Osteoblast (primary cell): ENCODE data around the gene CD48. TPM values are rescaled to one million over a fixed set of nuclear protein-coding genes. Genes with fewer than 3 reads are reported as not detected.

ENCODE experiments used
- DNase-seq: peaks from one replicate; pipeline ENCODE4 v3.0.0; 2011; ENCODE audit warnings: low spot score, mixed read lengths; ENCODE audit not compliant: insufficient read length; ENCODE audit errors: missing footprints
- H2AFZ ChIP-seq: 2 replicates; pipeline ENCODE4 v1.6.0; 2011; ENCODE audit warnings: mild to moderate bottlenecking, low read length
- H3K27ac ChIP-seq: 2 replicates; pipeline ENCODE4 v1.5.1; 2011; ENCODE audit warnings: mild to moderate bottlenecking, low read depth, low read length, moderate library complexity
- H3K27me3 ChIP-seq: 2 replicates; pipeline ENCODE4 v1.6.0; 2012; ENCODE audit warnings: mild to moderate bottlenecking, control low read depth, inconsistent platforms, low read length, moderate library complexity; ENCODE audit not compliant: insufficient read depth
- H3K36me3 ChIP-seq: 2 replicates; pipeline ENCODE4 v1.5.1; 2011; ENCODE audit warnings: mild to moderate bottlenecking, low read length, control low read depth, moderate library complexity; ENCODE audit not compliant: insufficient read depth
- H3K4me1 ChIP-seq: 2 replicates; pipeline ENCODE4 v1.5.1; 2011; ENCODE audit warnings: mild to moderate bottlenecking, low read length, control low read depth, moderate library complexity; ENCODE audit not compliant: insufficient read depth
- H3K4me2 ChIP-seq: 2 replicates; pipeline ENCODE4 v1.6.0; 2011; ENCODE audit warnings: mild to moderate bottlenecking, low read length; ENCODE audit not compliant: insufficient read depth
- H3K4me3 ChIP-seq: fragments of 200-600 bp; sonication (generic); 3 replicates; pipeline ENCODE4 v1.5.1; 2012; ENCODE audit warnings: mild to moderate bottlenecking, low read length, inconsistent platforms; ENCODE audit not compliant: insufficient read depth
- H3K79me2 ChIP-seq: 2 replicates; pipeline ENCODE4 v1.6.0; 2012; ENCODE audit warnings: mild to moderate bottlenecking, low read length, control low read depth, inconsistent platforms; ENCODE audit not compliant: insufficient read depth
- H3K9me3 ChIP-seq: 2 replicates; pipeline ENCODE4 v1.5.1; 2011; ENCODE audit warnings: low read depth, low read length, control low read depth
- H4K20me1 ChIP-seq: 2 replicates; pipeline ENCODE4 v1.6.0; 2012; ENCODE audit warnings: mild to moderate bottlenecking, low read length, control low read depth; ENCODE audit not compliant: insufficient read depth
- total RNA-seq: library from RNA; depleted of rRNA; stranded (reverse); fragments of >200 nt; gene quantifications from 2 replicates; pipeline ENCODE4 v1.2.3, GENCODE V29; 2012
- TF ChIP-seq, protein P1 (sequence below): IDR thresholded peaks from 2 replicates; pipeline ENCODE4 v1.5.1; 2011; ENCODE audit warnings: mild to moderate bottlenecking, low read depth, low read length, moderate library complexity; ENCODE audit errors: extremely low read depth

Gene CD48
- total RNA-seq, 1 donor = under 0.01 TPM

DNA sequence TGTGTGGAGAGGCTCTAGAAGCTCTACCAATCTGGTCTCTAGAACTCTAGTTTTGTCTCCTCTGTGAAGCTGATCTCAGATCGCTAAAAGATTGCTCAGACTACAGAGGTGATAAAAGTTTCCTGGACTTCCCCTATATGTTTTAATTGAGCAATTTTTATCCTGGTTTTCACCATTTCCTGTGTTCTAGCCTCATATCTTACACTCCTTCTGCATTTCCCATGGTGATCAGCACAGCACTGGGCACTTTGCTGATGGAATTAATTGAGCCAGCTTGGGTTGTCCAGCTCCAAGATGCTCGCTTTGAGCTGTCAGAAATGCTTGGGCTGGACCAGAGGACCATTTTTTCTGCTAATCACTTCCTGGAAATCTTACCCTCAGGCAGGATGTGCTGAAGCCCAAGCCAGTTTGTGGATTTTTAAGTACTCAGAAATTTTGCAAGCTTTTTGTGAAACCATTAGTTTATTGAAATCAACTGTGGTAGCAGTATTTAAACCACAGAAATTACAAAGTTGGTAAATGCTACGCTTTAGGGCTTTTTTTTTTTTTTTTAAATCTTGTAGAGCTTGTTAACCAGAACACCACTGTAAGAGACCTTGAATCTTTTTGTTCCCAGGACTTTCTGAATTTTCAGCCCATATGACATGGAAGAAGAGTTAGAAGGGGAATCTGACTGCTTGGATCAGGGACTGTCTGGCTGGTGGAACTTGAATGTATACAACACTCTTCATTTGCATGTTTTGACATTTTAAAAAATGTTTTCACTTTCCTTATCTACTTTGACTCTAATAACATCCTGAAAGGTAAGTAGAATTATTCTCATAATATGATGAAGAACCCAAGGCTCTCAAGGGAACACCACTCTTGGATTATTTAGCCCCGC, 28.4 kb downstream of the CD48 start:
- TF ChIP-seq, protein P1, sequence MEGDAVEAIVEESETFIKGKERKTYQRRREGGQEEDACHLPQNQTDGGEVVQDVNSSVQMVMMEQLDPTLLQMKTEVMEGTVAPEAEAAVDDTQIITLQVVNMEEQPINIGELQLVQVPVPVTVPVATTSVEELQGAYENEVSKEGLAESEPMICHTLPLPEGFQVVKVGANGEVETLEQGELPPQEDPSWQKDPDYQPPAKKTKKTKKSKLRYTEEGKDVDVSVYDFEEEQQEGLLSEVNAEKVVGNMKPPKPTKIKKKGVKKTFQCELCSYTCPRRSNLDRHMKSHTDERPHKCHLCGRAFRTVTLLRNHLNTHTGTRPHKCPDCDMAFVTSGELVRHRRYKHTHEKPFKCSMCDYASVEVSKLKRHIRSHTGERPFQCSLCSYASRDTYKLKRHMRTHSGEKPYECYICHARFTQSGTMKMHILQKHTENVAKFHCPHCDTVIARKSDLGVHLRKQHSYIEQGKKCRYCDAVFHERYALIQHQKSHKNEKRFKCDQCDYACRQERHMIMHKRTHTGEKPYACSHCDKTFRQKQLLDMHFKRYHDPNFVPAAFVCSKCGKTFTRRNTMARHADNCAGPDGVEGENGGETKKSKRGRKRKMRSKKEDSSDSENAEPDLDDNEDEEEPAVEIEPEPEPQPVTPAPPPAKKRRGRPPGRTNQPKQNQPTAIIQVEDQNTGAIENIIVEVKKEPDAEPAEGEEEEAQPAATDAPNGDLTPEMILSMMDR = no peak
- Histone ChIP-seq H3K27ac (no peak overlapping the region), H3K9me3 (no peaks in the 10 kb centered on the region), H3K79me2 (no peaks in the 10 kb centered on the region), H2AFZ (no peak overlapping the region), H3K27me3 (no peaks in the 10 kb centered on the region), H3K4me2 (no peak overlapping the region), H4K20me1 (no peaks in the 10 kb centered on the region), H3K36me3 (no peaks in the 10 kb centered on the region), H3K4me3 (no peak overlapping the region), H3K4me1 (no peaks in the 10 kb centered on the region)
- no peak for DNase-seq

GRCh38 chr1:160681891-160682140, 29.8 kb downstream of the CD48 start:
- Histone ChIP-seq H3K4me3 (no peak overlapping the region), H3K4me2 (no peak overlapping the region), H3K36me3 (no peaks in the 10 kb centered on the region), H3K9me3 (no peaks in the 10 kb centered on the region), H3K27ac (no peak overlapping the region), H4K20me1 (no peaks in the 10 kb centered on the region), H2AFZ (no peak overlapping the region), H3K79me2 (no peaks in the 10 kb centered on the region), H3K27me3 (peaks cover 4% of the 10 kb centered on the region), H3K4me1 (no peaks in the 10 kb centered on the region)
- TF ChIP-seq, protein P1 = no peak
- no peak for DNase-seq

GRCh38 chr1:160681066-160681890, 30.3 kb downstream of the CD48 start:
- no peaks in the 10 kb centered on the region for H3K4me1 ChIP-seq
- H3K79me2 ChIP-seq = no peaks in the 10 kb centered on the region
- no peaks in the 10 kb centered on the region for H3K36me3 ChIP-seq
- no peak overlapping the region for H3K4me3 ChIP-seq
- no peak overlapping the region for H3K27ac ChIP-seq
- no peaks in the 10 kb centered on the region for H3K9me3 ChIP-seq
- no peaks in the 10 kb centered on the region for H4K20me1 ChIP-seq
- no peak for DNase-seq
- TF ChIP-seq, protein P1 = peak; percentile 51
- H3K4me2 ChIP-seq = no peak overlapping the region
- H3K27me3 ChIP-seq = peaks cover 4% of the 10 kb centered on the region
- no peak overlapping the region for H2AFZ ChIP-seq

- Histone ChIP-seq H3K36me3 (no peaks in the 10 kb centered on the region), H3K4me1 (no peaks in the 10 kb centered on the region), H3K9me3 (no peaks in the 10 kb centered on the region), H3K4me3 (no peak overlapping the region), H3K79me2 (no peaks in the 10 kb centered on the region), H3K4me2 (no peak overlapping the region), H4K20me1 (no peaks in the 10 kb centered on the region), H3K27ac (no peak overlapping the region), H2AFZ (no peak overlapping the region), H3K27me3 (peaks cover 4% of the 10 kb centered on the region)
- DNase-seq = no peak
- TF ChIP-seq, protein P1 = no peak
Observed at GRCh38 chr1:160680399-160680798, 31.2 kb downstream of the CD48 start.
